Activated naive CD8-positive, alpha-beta T cell treated with anti-CD3 and anti-CD28 coated beads, Interleukin-2, amount 10 ng/mL, durations not matched to agents 7 days and 5 days (primary cell): ENCODE data around the gene NECTIN3. TPM values are rescaled to one million over a fixed set of nuclear protein-coding genes. Genes with fewer than 3 reads are reported as not detected.
A peak's percentile ranks its signal among the peaks of the same experiment; 100 is the strongest.

Experiments used
- ATAC-seq: fragments of 150-1000 bp; cut with Tn5 transposase; one replicate; pipeline ENCODE4 v1.10.0; 2021; ENCODE audit warnings: low read depth, moderate library complexity
- POLR2A ChIA-PET: fragments of 350-600 bp; sonication (Branson Sonifier 250); formaldehyde crosslinking; loops from one replicate; lab custom pipeline; 2021; ENCODE audit warnings: antibody characterized with exemption; lab: Charles Lee
- DNase-seq: peaks from one replicate; pipeline ENCODE4 v3.0.0; 2021
- H3K27ac Mint-ChIP-seq: one replicate; pipeline ENCODE4 v1.8.0; 2022; ENCODE audit warnings: mild to moderate bottlenecking, mixed read lengths
- H3K27me3 Mint-ChIP-seq: one replicate; pipeline ENCODE4 v1.8.0; 2022; ENCODE audit warnings: mild to moderate bottlenecking, moderate library complexity, mixed read lengths
- H3K36me3 Mint-ChIP-seq: one replicate; pipeline ENCODE4 v1.8.0; 2021; ENCODE audit warnings: mild to moderate bottlenecking, mixed read lengths
- H3K4me1 Mint-ChIP-seq: one replicate; pipeline ENCODE4 v1.8.0; 2021; ENCODE audit warnings: mixed read lengths
- H3K4me3 Mint-ChIP-seq: one replicate; pipeline ENCODE4 v1.8.0; 2022; ENCODE audit warnings: mild to moderate bottlenecking, moderate library complexity, mixed read lengths
- H3K9me3 Mint-ChIP-seq: one replicate; pipeline ENCODE4 v1.8.0; 2021; ENCODE audit warnings: mixed read lengths
- total RNA-seq, 2 experiments: library from RNA; stranded (reverse); gene quantifications; one replicate each; pipeline ENCODE4 v1.2.3, GENCODE V29; 2021

Gene NECTIN3
- total RNA-seq, 2 experiments from 2014 or later, result 10.4 to 10.6 TPM

DNA sequence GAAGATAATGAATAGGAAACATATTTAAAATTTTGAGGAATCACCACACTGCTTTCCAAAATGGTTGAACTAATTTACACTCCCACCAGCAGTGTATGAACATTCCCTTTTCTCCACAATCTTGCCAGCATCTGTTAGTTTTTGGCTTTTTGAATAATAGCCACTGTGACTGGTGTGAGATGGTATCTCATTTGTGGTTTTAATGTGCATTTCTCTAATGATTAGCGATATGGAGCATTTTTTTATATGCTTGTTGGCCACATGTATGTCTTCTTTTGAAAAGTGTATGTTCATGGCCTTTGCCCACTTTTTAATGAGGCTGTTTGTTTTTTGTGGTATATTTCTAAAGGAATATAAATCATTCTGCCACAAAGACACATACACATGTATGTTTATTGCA lies 166.3 kb downstream of the NECTIN3 start:
- peaks cover 37% of the 10 kb centered on the region for H3K4me1 Mint-ChIP-seq
- no peaks in the 10 kb centered on the region for H3K27me3 Mint-ChIP-seq
- no peak for DNase-seq
- POLR2A ChIA-PET, result no interaction called here
- no peak for ATAC-seq
- H3K4me3 Mint-ChIP-seq, result peak overlapping the region; percentile 52
- H3K9me3 Mint-ChIP-seq, result peaks cover 16% of the 10 kb centered on the region
- peaks cover 48% of the 10 kb centered on the region for H3K36me3 Mint-ChIP-seq
- peak overlapping the region; percentile 91 for H3K27ac Mint-ChIP-seq

DNA sequence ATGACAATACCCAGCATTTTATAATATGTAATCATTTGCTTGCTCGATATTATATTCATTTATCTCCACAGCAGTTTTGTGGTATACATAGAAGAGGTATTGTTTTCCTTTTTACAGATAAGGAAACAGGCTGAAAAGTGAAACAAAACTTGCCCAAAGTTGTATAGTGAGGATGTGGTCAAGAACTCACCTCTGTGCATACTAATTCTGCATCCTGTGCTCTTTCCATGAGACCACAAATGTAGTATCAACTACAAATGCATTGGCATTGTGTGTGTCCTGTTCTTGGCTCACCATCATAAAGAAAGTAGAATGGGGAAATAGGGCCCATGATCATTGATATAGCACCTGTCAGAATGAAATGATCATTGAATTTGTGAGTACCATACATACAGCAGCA lies 167.3 kb downstream of the NECTIN3 start:
- Mint-ChIP-seq H3K4me1 (peaks cover 37% of the 10 kb centered on the region), H3K27me3 (no peaks in the 10 kb centered on the region), H3K4me3 (peak overlapping the region; percentile 50), H3K36me3 (peaks cover 50% of the 10 kb centered on the region), H3K9me3 (peaks cover 17% of the 10 kb centered on the region), H3K27ac (peak overlapping the region; percentile 90)
- ATAC-seq (peak; percentile 98), DNase-seq (no peak)
- POLR2A ChIA-PET, result no interaction called here

DNA sequence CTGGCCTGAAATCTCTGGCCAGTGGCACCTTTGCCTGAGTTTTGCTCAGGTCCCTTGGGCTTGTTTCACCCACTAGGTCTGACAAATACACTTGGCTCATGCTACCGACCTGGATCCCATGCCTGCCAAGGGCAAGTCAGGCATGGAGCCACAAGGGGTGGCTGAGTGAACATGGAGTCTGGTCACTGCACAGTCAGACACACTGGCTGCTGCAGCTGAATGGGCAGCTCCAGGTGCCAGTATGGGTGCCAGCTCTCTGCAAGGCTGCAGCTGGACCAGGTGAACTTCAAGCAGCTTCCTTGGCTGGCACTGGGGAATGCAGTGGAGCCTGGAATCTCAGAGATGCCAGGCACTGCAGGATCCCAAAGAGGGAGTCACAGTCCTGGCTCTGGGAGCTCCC lies 170.3 kb downstream of the NECTIN3 start:
- ATAC-seq (no peak), DNase-seq (no peak)
- Mint-ChIP-seq H3K9me3 (peaks cover 15% of the 10 kb centered on the region), H3K27ac (no peak overlapping the region), H3K36me3 (peaks cover 45% of the 10 kb centered on the region), H3K4me3 (no peak overlapping the region), H3K27me3 (no peaks in the 10 kb centered on the region), H3K4me1 (peaks cover 33% of the 10 kb centered on the region)
- POLR2A ChIA-PET, result interaction anchor here (0.8 kb wide), 1 partner anchor 170 kb away, joined by 3 read pairs; no protein-coding TSS in a partner anchor
